NCI-H774 (cell line): ENCODE results near the gene ERICH6.

Experiments
- DNase-seq: peaks from one replicate; lab custom pipeline; 2025; lab: John Stamatoyannopoulos, UW

Gene ERICH6

DNA sequence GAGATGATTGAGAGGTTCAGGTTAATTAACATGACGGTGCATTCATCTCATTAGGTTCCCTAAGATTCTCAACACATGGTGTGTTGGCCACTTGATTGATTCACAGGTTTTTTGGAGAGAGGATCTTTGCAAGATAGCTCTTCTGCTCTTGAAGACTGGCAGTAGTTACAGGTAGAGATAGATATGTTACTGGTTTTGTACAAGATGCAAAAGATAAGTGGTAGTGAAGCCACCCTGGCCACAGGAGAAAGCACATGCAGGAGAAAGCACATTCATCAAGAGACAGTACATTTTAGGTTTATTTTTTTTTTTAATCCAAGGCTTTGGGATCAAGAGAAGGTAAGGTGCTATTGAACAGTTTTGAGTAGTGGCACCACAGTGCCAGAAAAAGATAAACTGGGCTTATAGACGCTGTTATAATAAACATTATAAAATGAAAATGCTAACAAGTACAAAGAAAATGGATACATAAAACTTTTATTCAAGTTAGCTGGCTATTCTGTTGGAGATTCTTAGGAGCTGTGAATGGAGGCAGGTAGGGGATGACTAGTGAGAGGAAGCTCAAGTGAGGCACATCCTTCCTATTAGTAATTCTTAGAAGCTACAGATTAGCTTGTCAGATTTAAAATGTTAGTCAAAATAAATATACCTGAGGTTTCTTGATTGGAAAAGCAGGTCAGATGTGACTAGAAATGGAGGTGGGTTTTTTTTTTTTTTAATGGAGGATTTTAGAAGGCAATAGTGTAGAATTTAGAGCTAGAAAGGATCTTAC is 89.8 kb downstream of the ERICH6 start:
- DNase-seq, result no peak

DNA sequence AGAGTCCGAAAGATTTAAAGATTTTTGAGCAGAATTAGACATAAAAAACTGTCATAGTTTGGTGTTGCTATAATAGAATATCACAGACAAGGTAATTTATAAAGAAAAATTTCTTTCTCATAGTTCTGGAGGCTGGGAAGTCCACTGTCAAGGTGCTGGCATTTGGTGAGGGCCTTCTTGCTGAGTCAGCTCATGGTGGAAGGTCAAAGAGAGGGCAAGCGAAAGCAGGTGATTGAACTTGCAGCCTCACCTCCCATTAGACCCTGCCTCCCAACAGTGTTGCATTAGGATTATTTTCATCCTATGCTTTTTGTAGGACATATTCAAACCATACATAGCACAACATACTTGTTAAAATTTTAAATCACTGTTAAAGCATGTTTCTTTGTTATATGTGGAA is 90.7 kb downstream of the ERICH6 start:
- no peak for DNase-seq

DNA sequence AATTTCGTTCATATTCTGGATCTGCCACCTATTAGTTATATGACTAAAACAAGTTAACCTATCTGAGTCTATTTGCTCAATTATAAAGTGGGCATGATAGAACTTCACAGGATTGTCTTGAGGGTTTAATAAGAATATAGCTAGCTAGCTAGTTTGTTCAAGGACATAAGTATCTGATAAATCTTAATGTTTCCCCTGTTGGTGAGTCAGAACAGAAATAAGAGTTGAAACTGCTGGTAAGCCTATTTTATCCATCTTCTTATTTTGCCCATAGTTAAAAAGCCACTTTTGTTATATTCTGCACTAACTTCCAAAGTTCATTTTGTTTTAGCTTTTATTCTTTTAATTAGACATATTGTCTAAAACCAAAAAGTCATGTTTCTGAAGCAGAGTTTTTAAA is 91.2 kb downstream of the ERICH6 start:
- no peak for DNase-seq

DNA sequence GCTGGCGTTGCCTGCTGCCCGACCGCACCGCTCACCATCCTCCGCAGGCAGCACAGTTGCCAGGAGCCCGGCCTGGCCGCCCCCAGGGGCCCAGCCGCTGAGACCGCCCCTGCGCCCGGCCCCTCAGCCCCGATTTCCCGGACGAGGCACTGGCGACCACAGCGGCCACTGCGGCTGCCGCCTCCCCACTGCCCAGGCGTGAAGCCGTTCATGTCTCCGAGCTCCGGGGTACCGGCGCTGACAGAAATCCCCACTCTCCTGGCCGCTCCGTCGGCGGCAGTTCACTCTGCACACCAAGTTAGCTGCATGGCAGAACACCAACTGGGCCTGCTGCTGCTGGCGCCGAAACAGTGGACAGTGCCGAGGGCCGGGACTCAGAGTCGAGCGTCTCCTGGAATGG is 92.1 kb downstream of the ERICH6 start:
- no peak for DNase-seq

DNA sequence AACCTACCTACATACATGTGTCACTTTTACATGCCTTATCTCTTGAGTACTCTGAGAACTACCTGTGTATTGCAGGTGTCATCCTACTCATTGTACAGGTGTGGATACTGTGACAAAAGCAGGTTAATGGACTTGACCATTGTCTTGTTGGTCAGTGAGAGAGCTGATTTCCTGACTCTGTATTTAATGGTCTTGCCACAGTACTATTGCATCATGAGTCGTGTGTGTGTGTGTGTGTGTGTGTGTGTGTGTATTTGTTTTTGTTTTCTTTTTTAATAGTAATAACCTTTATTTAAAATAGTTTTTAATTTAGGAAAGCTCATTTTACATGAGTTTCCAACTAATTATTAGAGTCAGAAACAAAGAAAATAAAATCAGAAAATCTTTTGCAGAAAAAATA is 92.9 kb downstream of the ERICH6 start:
- DNase-seq, result peak; percentile 37

DNA sequence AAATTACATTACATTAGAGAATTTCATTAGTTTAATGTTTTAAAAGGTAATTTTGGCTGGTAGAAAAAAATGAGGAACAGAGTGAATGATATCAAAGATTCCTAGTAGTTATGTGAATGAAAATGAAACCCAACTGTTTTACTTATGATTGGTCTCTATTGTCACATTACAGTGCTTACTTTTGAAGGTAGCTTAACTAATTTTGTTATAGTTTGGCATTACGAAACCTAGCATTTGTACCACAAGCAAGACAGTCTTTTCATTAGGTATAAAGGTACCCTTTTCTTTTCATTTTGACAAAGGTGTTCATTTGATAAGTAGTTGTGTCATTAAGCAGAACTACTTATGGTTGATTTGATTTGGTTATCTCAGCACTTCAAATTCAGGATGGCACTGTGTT is 93.7 kb downstream of the ERICH6 start:
- DNase-seq, result no peak
